K562 (cell line): ENCODE measurements around the gene DIP2B. TPM values are rescaled to one million over a fixed set of nuclear protein-coding genes. Genes with fewer than 3 reads are reported as not detected.

Source experiments
- CTCF ChIP-seq, 3 experiments: IDR thresholded peaks in 2 of 3; conservative IDR thresholded peaks in 1 of 3; 2 replicates each; pipeline ENCODE4 v1.5.1; 2011 to 2012; ENCODE audit warnings: low read length in 3 of 3, mild to moderate bottlenecking in 3 of 3, control low read depth in 2 of 3, improper control_type of control experiment in 1 of 3, inconsistent platforms in 1 of 3, low read depth in 1 of 3, mixed read lengths in 1 of 3, moderate library complexity in 1 of 3; ENCODE audit not compliant: insufficient read depth in 2 of 3
- FOXA3 ChIP-seq, 2 experiments: fragments of 450-650 bp in 1 of 2; sonication (generic) in 1 of 2; formaldehyde crosslinking; IDR thresholded peaks in 1 of 2; conservative IDR thresholded peaks in 1 of 2; 2 replicates each; pipeline versions ENCODE4 v1.4.0 to v1.8.0; 2020 to 2022; ENCODE audit warnings: mild to moderate bottlenecking in 2 of 2, missing genetic modification reagents in 1 of 2
- FOXK2 ChIP-seq, 2 experiments: fragments of 450-650 bp; IDR thresholded peaks in 1 of 2; conservative IDR thresholded peaks in 1 of 2; 2 replicates each; pipeline ENCODE4 v1.6.1; 2016; ENCODE audit warnings: low read depth in 2 of 2, mild to moderate bottlenecking in 1 of 2
- MAZ ChIP-seq, 2 experiments: fragments of 450-650 bp in 1 of 2; sonication (generic) in 1 of 2; formaldehyde crosslinking; IDR thresholded peaks in 1 of 2; conservative IDR thresholded peaks in 1 of 2; 2 replicates each; pipeline versions ENCODE4 v1.4.0 to v1.5.0; 2020; ENCODE audit warnings: mild to moderate bottlenecking in 1 of 2, missing genetic modification reagents in 1 of 2
- RAD21 ChIP-seq, 2 experiments: fragments of 250-450 bp in 1 of 2; fragments of 450-650 bp in 1 of 2; sonication (Bioruptor Pico) in 1 of 2; formaldehyde crosslinking in 1 of 2; IDR thresholded peaks in 1 of 2; conservative IDR thresholded peaks in 1 of 2; 2 replicates each; pipeline versions ENCODE4 v1.4.0 to v1.8.0; 2020 to 2022; ENCODE audit warnings: mild to moderate bottlenecking in 2 of 2, moderate library complexity in 1 of 2
- TAF1 ChIP-seq: IDR thresholded peaks from 2 replicates; pipeline ENCODE4 v1.6.1; 2011; ENCODE audit warnings: mild to moderate bottlenecking, low read length, moderate library complexity; ENCODE audit not compliant: insufficient read depth, control insufficient read depth, severe bottlenecking; ENCODE audit errors: extremely low read depth
- ZNF589 ChIP-seq: fragments of 200-800 bp; sonication (Bioruptor generic); IDR thresholded peaks from 2 replicates; pipeline ENCODE4 v1.6.1; 2016; ENCODE audit warnings: low read depth, missing genetic modification characterization, missing compliant biosample characterization
- polyA plus RNA-seq, 8 experiments: library from polyadenylated mRNA; depleted of rRNA in 4 of 8; stranded (reverse) in 5 of 8; unstranded in 3 of 8; fragments of >200 nt; fragmentation: Nextera tagmentation in 2 of 8; fragmentation: Illumina TruSeq in 1 of 8; extraction: Ambion mirVana in 2 of 8; extraction: Trizol in 1 of 8; gene quantifications; 2 replicates each; pipeline versions ENCODE4 v1.2.1 to v1.2.3, GENCODE V29; 2011 to 2014; ENCODE audit warnings: inconsistent platforms in 1 of 8, missing spikeins in 1 of 8
- total RNA-seq, 7 experiments: library from RNA; depleted of rRNA in 6 of 7; stranded (reverse); fragments of >200 nt in 6 of 7; fragmentation: Illumina TruSeq in 2 of 7; extraction: Trizol in 2 of 7; gene quantifications; 2 replicates each; pipeline versions ENCODE4 v1.2.1 to v1.2.3, GENCODE V29; 2011 to 2021; ENCODE audit warnings: low replicate concordance in 1 of 7

Gene DIP2B
- total and polyA plus RNA-seq, 9 of the 15 experiments (the other 6 are each of a cell fraction or from before 2014, with no cell fraction given) = 4.6 to 26.1 (median 18.8) TPM

- TF ChIP-seq TAF1 (no peak), RAD21 (CRISPR knock-in tag; conservative IDR thresholded peaks at IDR 0.05 in 1 of 2, IDR thresholded peaks at IDR 0.05 in 1 of 2) (peak; percentile 37 to 71), FOXA3 (CRISPR knock-in tag; conservative IDR thresholded peaks at IDR 0.05 in 1 of 2, IDR thresholded peaks at IDR 0.05 in 1 of 2) (peak in 1 of 2 experiments; percentile 77; a peak in 2 of 4 replicates), MAZ (CRISPR knock-in tag; conservative IDR thresholded peaks at IDR 0.05 in 1 of 2, IDR thresholded peaks at IDR 0.05 in 1 of 2) (0 out of 4 replicates have a peak, but pooled peaks of 1 of the 2 experiments have one; percentile 15), CTCF (IDR thresholded peaks at IDR 0.05 in 2 of 3, conservative IDR thresholded peaks at IDR 0.05 in 1 of 3; ENCODE audit: insufficient read depth in 2 of 3, low read depth in 1 of 3, low read length in 3 of 3) (peak; percentile 71 to 77 (median 75)), ZNF589 (CRISPR knock-in tag) (no peak), FOXK2 (conservative IDR thresholded peaks at IDR 0.05 in 1 of 2, IDR thresholded peaks at IDR 0.05 in 1 of 2; ENCODE audit: low read depth in 2 of 2) (peak; percentile 41 to 49; a peak in 1 of 4 replicates)
Observed at GRCh38 chr12:50734409-50735263, 229.9 kb downstream of the DIP2B start (continued).
